H9 (cell line): ENCODE data around the gene PHKG2. TPM values are rescaled to one million over a fixed set of nuclear protein-coding genes. Genes with fewer than 3 reads are reported as not detected.

Experiments used
- DNase-seq: peaks from one replicate; pipeline ENCODE4 v3.0.0-alpha.2; 2017
- H2AFZ ChIP-seq: one replicate; pipeline ENCODE4 v1.6.1; 2013; ENCODE audit warnings: mild to moderate bottlenecking, low read length, control low read depth, moderate library complexity
- H2AK5ac ChIP-seq: 2 replicates; pipeline ENCODE4 v1.6.1; 2013; ENCODE audit warnings: low read length, control low read depth, mixed read lengths; ENCODE audit not compliant: insufficient read length
- H2BK120ac ChIP-seq: one replicate; pipeline ENCODE4 v1.6.1; 2013; ENCODE audit warnings: low read depth, mild to moderate bottlenecking, low read length, control low read depth, inconsistent platforms; ENCODE audit not compliant: poor library complexity, severe bottlenecking
- H2BK12ac ChIP-seq: 2 replicates; pipeline ENCODE4 v1.6.1; 2013; ENCODE audit warnings: low read length, control low read depth, mixed read lengths, low read depth; ENCODE audit not compliant: insufficient read length
- H2BK15ac ChIP-seq: 2 replicates; pipeline ENCODE4 v1.6.1; 2013; ENCODE audit warnings: low read depth, low read length, control low read depth
- H2BK20ac ChIP-seq: one replicate; pipeline ENCODE4 v1.6.1; 2013; ENCODE audit warnings: low read depth, mild to moderate bottlenecking, low read length, control low read depth, inconsistent platforms; ENCODE audit not compliant: poor library complexity, severe bottlenecking
- H2BK5ac ChIP-seq: 2 replicates; pipeline ENCODE4 v1.6.1; 2013; ENCODE audit warnings: low read length, control low read depth, mixed read lengths; ENCODE audit not compliant: insufficient read length
- H3K14ac ChIP-seq: 2 replicates; pipeline ENCODE4 v1.6.1; 2013; ENCODE audit warnings: low read length, control low read depth; ENCODE audit not compliant: insufficient read depth
- H3K18ac ChIP-seq: 2 replicates; pipeline ENCODE4 v1.6.1; 2013; ENCODE audit warnings: low read depth, mild to moderate bottlenecking, mixed read lengths, low read length, control low read depth; ENCODE audit not compliant: insufficient read length
- H3K23ac ChIP-seq: 2 replicates; pipeline ENCODE4 v1.6.1; 2013; ENCODE audit warnings: low read length, control low read depth, mixed read lengths, low read depth; ENCODE audit not compliant: insufficient read length
- H3K23me2 ChIP-seq: 2 replicates; pipeline ENCODE4 v1.6.1; 2013; ENCODE audit warnings: low read depth, mild to moderate bottlenecking, mixed read lengths, low read length, control low read depth; ENCODE audit not compliant: insufficient read length, poor library complexity, severe bottlenecking
- H3K27ac ChIP-seq: 2 replicates; pipeline ENCODE4 v1.5.1; 2013; ENCODE audit warnings: low read length, control low read depth, mixed read lengths, low read depth; ENCODE audit not compliant: insufficient read length
- H3K27me3 ChIP-seq: 2 replicates; pipeline ENCODE4 v1.6.1; 2013; ENCODE audit warnings: low read length, control low read depth, inconsistent platforms; ENCODE audit not compliant: insufficient read depth
- H3K4ac ChIP-seq: 2 replicates; pipeline ENCODE4 v1.6.1; 2013; ENCODE audit warnings: low read depth, mild to moderate bottlenecking, control low read depth, inconsistent platforms, low read length, moderate library complexity
- H3K4me1 ChIP-seq: 2 replicates; pipeline ENCODE4 v1.6.1; 2013; ENCODE audit warnings: low read length, control low read depth, inconsistent platforms; ENCODE audit not compliant: insufficient read depth
- H3K4me2 ChIP-seq: 2 replicates; pipeline ENCODE4 v1.6.1; 2013; ENCODE audit warnings: low read length, control low read depth, mixed read lengths; ENCODE audit not compliant: insufficient read length, insufficient read depth
- H3K56ac ChIP-seq: 2 replicates; pipeline ENCODE4 v1.6.1; 2013; ENCODE audit warnings: low read depth, mild to moderate bottlenecking, mixed read lengths, low read length, control low read depth; ENCODE audit not compliant: insufficient read length
- H3K79me1 ChIP-seq: 2 replicates; pipeline ENCODE4 v1.6.1; 2013; ENCODE audit warnings: low read depth, mild to moderate bottlenecking, moderate library complexity, low read length, control low read depth, inconsistent platforms; ENCODE audit not compliant: insufficient read depth, poor library complexity, severe bottlenecking
- H3K79me2 ChIP-seq: 2 replicates; pipeline ENCODE4 v1.6.1; 2013; ENCODE audit warnings: low read length, control low read depth, inconsistent platforms; ENCODE audit not compliant: insufficient read depth
- H3K9ac ChIP-seq: 2 replicates; pipeline ENCODE4 v1.6.1; 2013; ENCODE audit warnings: low read length, control low read depth, mixed read lengths; ENCODE audit not compliant: insufficient read length; ENCODE audit errors: extremely low read depth
- H3K9me3 ChIP-seq: one replicate; pipeline ENCODE4 v1.6.1; 2013; ENCODE audit warnings: low read depth, low read length, inconsistent platforms; ENCODE audit not compliant: control insufficient read depth
- H3T11ph ChIP-seq: one replicate; pipeline ENCODE4 v1.6.1; 2013; ENCODE audit warnings: mild to moderate bottlenecking, low read length, control low read depth, inconsistent platforms
- H4K20me1 ChIP-seq: one replicate; pipeline ENCODE4 v1.6.1; 2013; ENCODE audit not compliant: control insufficient read depth, insufficient read length, insufficient read depth
- H4K5ac ChIP-seq: 2 replicates; pipeline ENCODE4 v1.6.1; 2013; ENCODE audit warnings: low read depth, mild to moderate bottlenecking, mixed read lengths, low read length, control low read depth; ENCODE audit not compliant: insufficient read length
- H4K8ac ChIP-seq: replicated peaks from 2 replicates; pipeline ENCODE4 v1.6.1; 2013; ENCODE audit warnings: low read length, control low read depth, mixed read lengths, low read depth; ENCODE audit not compliant: insufficient read length
- H4K91ac ChIP-seq: 2 replicates; pipeline ENCODE4 v1.6.1; 2013; ENCODE audit warnings: low read depth, mild to moderate bottlenecking, moderate library complexity, mixed read lengths, low read length, control low read depth; ENCODE audit not compliant: insufficient read length
- H3K27ac Mint-ChIP-seq, 3 experiments: 2 replicates in 2 of 3; 3 replicates in 1 of 3; pipeline ENCODE4 v1.8.0; 2020 to 2021; ENCODE audit warnings: mixed read lengths in 3 of 3, mild to moderate bottlenecking in 1 of 3, moderate library complexity in 1 of 3
- H3K27me3 Mint-ChIP-seq: 2 replicates; pipeline ENCODE4 v1.8.0; 2021; ENCODE audit warnings: low read depth, mild to moderate bottlenecking, moderate library complexity, mixed read lengths
- H3K36me3 Mint-ChIP-seq, 3 experiments: 2 replicates in 2 of 3; 3 replicates in 1 of 3; pipeline ENCODE4 v1.8.0; 2020 to 2021; ENCODE audit warnings: low read depth in 3 of 3, mixed read lengths in 3 of 3; ENCODE audit not compliant: insufficient read depth in 1 of 3
- H3K4me1 Mint-ChIP-seq, 2 experiments: 2 replicates each; pipeline ENCODE4 v1.8.0; 2020; ENCODE audit warnings: mixed read lengths in 2 of 2
- H3K4me3 Mint-ChIP-seq, 2 experiments: 2 replicates in 1 of 2; 3 replicates in 1 of 2; pipeline ENCODE4 v1.8.0; 2020 to 2021; ENCODE audit warnings: mild to moderate bottlenecking in 2 of 2, mixed read lengths in 2 of 2, moderate library complexity in 1 of 2
- H3K9me3 Mint-ChIP-seq, 2 experiments: 2 replicates in 1 of 2; 3 replicates in 1 of 2; pipeline ENCODE4 v1.8.0; 2020; ENCODE audit warnings: mild to moderate bottlenecking in 2 of 2, mixed read lengths in 2 of 2, moderate library complexity in 1 of 2
- WGBS: extraction: QIAGEN DNeasy Blood & Tissue Kit; methylation state at CpG from one replicate; pipeline ENCODE4 v1.1.7; 2013; ENCODE audit warnings: missing lambda C conversion rate, low lambda C conversion rate, mixed read lengths; ENCODE audit not compliant: insufficient read length; ENCODE audit errors: extremely low coverage; 5-methylcytosine and 5-hydroxymethylcytosine counted together
- total RNA-seq: library from RNA; stranded (reverse); gene quantifications from 2 replicates; pipeline ENCODE4 v1.2.1, GENCODE V29; 2021
- TF ChIP-seq, protein P1 (sequence below): fragments of 200-600 bp; sonication (generic); conservative IDR thresholded peaks from 3 replicates; pipeline ENCODE4 v1.8.0; 2021; ENCODE audit warnings: antibody characterized with exemption, mild to moderate bottlenecking

Gene PHKG2
- total RNA-seq, 1 experiment from 2014 or later, result 46.6 TPM

- H2BK20ac ChIP-seq, result no peak overlapping the region
- H4K5ac ChIP-seq, result no peak overlapping the region
- no peaks in the 10 kb centered on the region for H3K23me2 ChIP-seq
- H3K23ac ChIP-seq, result no peak overlapping the region
- no peak overlapping the region for H4K91ac ChIP-seq
- no peaks in the 10 kb centered on the region for H4K20me1 ChIP-seq
- H2BK5ac ChIP-seq, result no peak overlapping the region
- no peaks in the 10 kb centered on the region for H3K79me2 ChIP-seq
- H4K8ac ChIP-seq, result no peak overlapping the region
- H3K56ac ChIP-seq, result no peak overlapping the region
- Mint-ChIP-seq H3K27ac (no peak overlapping the region), H3K4me1 (no peaks in the 10 kb centered on the region), H3K4me3 (no peak overlapping the region), H3K27me3 (no peaks in the 10 kb centered on the region), H3K9me3 (no peaks in the 10 kb centered on the region), H3K36me3 (peaks cover 61 to 87% (median 68%) of the 10 kb centered on the region in 3 experiments)
- H3K4me1 ChIP-seq, result no peaks in the 10 kb centered on the region
- no peak overlapping the region for H3K4ac ChIP-seq
- no peak overlapping the region for H2AK5ac ChIP-seq
- TF ChIP-seq, protein P1, sequence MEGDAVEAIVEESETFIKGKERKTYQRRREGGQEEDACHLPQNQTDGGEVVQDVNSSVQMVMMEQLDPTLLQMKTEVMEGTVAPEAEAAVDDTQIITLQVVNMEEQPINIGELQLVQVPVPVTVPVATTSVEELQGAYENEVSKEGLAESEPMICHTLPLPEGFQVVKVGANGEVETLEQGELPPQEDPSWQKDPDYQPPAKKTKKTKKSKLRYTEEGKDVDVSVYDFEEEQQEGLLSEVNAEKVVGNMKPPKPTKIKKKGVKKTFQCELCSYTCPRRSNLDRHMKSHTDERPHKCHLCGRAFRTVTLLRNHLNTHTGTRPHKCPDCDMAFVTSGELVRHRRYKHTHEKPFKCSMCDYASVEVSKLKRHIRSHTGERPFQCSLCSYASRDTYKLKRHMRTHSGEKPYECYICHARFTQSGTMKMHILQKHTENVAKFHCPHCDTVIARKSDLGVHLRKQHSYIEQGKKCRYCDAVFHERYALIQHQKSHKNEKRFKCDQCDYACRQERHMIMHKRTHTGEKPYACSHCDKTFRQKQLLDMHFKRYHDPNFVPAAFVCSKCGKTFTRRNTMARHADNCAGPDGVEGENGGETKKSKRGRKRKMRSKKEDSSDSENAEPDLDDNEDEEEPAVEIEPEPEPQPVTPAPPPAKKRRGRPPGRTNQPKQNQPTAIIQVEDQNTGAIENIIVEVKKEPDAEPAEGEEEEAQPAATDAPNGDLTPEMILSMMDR, result no peak
- no peak overlapping the region for H3K27ac ChIP-seq
- no peak overlapping the region for H3K9ac ChIP-seq
- H3K4me2 ChIP-seq, result no peak overlapping the region
- no peak overlapping the region for H3K18ac ChIP-seq
- no peak overlapping the region for H2AFZ ChIP-seq
- no peaks in the 10 kb centered on the region for H3K27me3 ChIP-seq
- H2BK12ac ChIP-seq, result no peak overlapping the region
- no peak overlapping the region for H3T11ph ChIP-seq
- H3K9me3 ChIP-seq, result no peaks in the 10 kb centered on the region
- H3K79me1 ChIP-seq, result no peaks in the 10 kb centered on the region
- H2BK15ac ChIP-seq, result no peak overlapping the region
- WGBS, result no CpG with 5 or more reads among the region's 17 CpGs
- H3K14ac ChIP-seq, result no peak overlapping the region
- H2BK120ac ChIP-seq, result no peak overlapping the region
- DNase-seq, result no peak
Measured at GRCh38 chr16:30715750-30716445, 32.3 kb upstream of the PHKG2 start.
